Measurements from ENCODE around the gene SLFN14. TPM values are rescaled to one million over a fixed set of nuclear protein-coding genes. Genes with fewer than 3 reads are reported as not detected.
"Not testable (repeated sequence)": the region's sequence is repeated elsewhere in the genome, so short reads cannot be mapped to it uniquely, and the experiment has no call there.

Gene SLFN14
- total RNA-seq, 3 donors from 2014 or later = not detected

GRCh38 chr17:35519906-35520442, 40.6 kb downstream of the SLFN14 start:
- no peak overlapping the region for H3K4me3 ChIP-seq
- intact Hi-C loops (cut with DNase I; ENCODE audit: low total_unique reads) = no loop called here
- TF ChIP-seq POLR2AphosphoS5 (IDR thresholded peaks at IDR 0.05) = no peak
- no peak for TF ChIP-seq POLR2A (IDR thresholded peaks at IDR 0.05)
- no peak for TF ChIP-seq CTCF (IDR thresholded peaks at IDR 0.05)
- no peak overlapping the region for H3K27ac ChIP-seq
- no peaks in the 10 kb centered on the region for H3K9me3 ChIP-seq
- H3K36me3 ChIP-seq = no peaks in the 10 kb centered on the region
- H3K4me1 ChIP-seq = no peaks in the 10 kb centered on the region
- DNase-seq (ENCODE audit: low spot score in 2 of 2) = no peak
- peaks cover 0 to 7% of the 10 kb centered on the region in 2 donors for H3K27me3 ChIP-seq

GRCh38 chr17:35519439-35519838, 41.2 kb downstream of the SLFN14 start:
- H3K27ac ChIP-seq = no peak overlapping the region
- H3K9me3 ChIP-seq = no peaks in the 10 kb centered on the region
- H3K4me3 ChIP-seq = no peak overlapping the region
- peaks cover 0 to 7% of the 10 kb centered on the region in 2 donors for H3K27me3 ChIP-seq
- intact Hi-C loops (cut with DNase I; ENCODE audit: low total_unique reads) = no loop called here
- no peaks in the 10 kb centered on the region for H3K4me1 ChIP-seq
- TF ChIP-seq CTCF (IDR thresholded peaks at IDR 0.05) (no peak), POLR2AphosphoS5 (IDR thresholded peaks at IDR 0.05) (no peak), POLR2A (IDR thresholded peaks at IDR 0.05) (no peak)
- DNase-seq (ENCODE audit: low spot score in 2 of 2) = no peak
- H3K36me3 ChIP-seq = no peaks in the 10 kb centered on the region

- H3K27ac ChIP-seq; H3K9me3 ChIP-seq; H3K4me3 ChIP-seq; DNase-seq (ENCODE audit: low spot score in 2 of 2); intact Hi-C loops (cut with DNase I; ENCODE audit: low total_unique reads); H3K36me3 ChIP-seq; H3K4me1 ChIP-seq; H3K27me3 ChIP-seq: not testable (repeated sequence)
These were observed 42.2 kb downstream of the SLFN14 start for GRCh38 chr17:35518431-35518830.

GRCh38 chr17:35515027-35515426, 45.6 kb downstream of the SLFN14 start:
- H3K4me1 ChIP-seq = no peaks in the 10 kb centered on the region
- H3K27me3 ChIP-seq = peaks cover 0 to 7% of the 10 kb centered on the region in 2 donors
- intact Hi-C loops (cut with DNase I; ENCODE audit: low total_unique reads) = no loop called here
- no peak overlapping the region for H3K27ac ChIP-seq
- no peaks in the 10 kb centered on the region for H3K36me3 ChIP-seq
- DNase-seq (ENCODE audit: low spot score in 2 of 2) = no peak
- no peak overlapping the region for H3K4me3 ChIP-seq
- no peaks in the 10 kb centered on the region for H3K9me3 ChIP-seq
- TF ChIP-seq POLR2A (IDR thresholded peaks at IDR 0.05) = no peak
- no peak for TF ChIP-seq POLR2AphosphoS5 (IDR thresholded peaks at IDR 0.05)
- no peak for TF ChIP-seq CTCF (IDR thresholded peaks at IDR 0.05)

- no peaks in the 10 kb centered on the region for H3K36me3 ChIP-seq
- H3K27me3 ChIP-seq = peaks cover 0 to 7% of the 10 kb centered on the region in 2 donors
- no peaks in the 10 kb centered on the region for H3K9me3 ChIP-seq
- no peaks in the 10 kb centered on the region for H3K4me1 ChIP-seq
- no peak overlapping the region for H3K27ac ChIP-seq
- TF ChIP-seq POLR2AphosphoS5 (IDR thresholded peaks at IDR 0.05) = no peak
- TF ChIP-seq CTCF (IDR thresholded peaks at IDR 0.05) = no peak
- no peak for TF ChIP-seq POLR2A (IDR thresholded peaks at IDR 0.05)
- intact Hi-C loops (cut with DNase I; ENCODE audit: low total_unique reads) = no loop called here
- no peak for DNase-seq (ENCODE audit: low spot score in 2 of 2)
- no peak overlapping the region for H3K4me3 ChIP-seq
These were observed 46.1 kb downstream of the SLFN14 start for GRCh38 chr17:35514564-35514963.

Other genes with a start within 250 kb of the SLFN14 start
- 10 to 100 TPM; 26.9 to 57.1 (median 40.0) TPM for gene SLFN11, start 187.2 kb downstream of the SLFN14 start, total RNA-seq
- gene SLFN12, start 128.3 kb downstream of the SLFN14 start, total RNA-seq = 10 to 100 TPM in 2 of 3 donors, 1 to 10 TPM in 1; 6.4 to 12.4 (median 11.5) TPM
- 10 to 100 TPM in 2 of 3 donors, 1 to 10 TPM in 1; 3.7 to 33.7 (median 26.5) TPM for gene SLFN13, start 112.1 kb downstream of the SLFN14 start, total RNA-seq
- gene SLFN12L, start 23.1 kb downstream of the SLFN14 start, total RNA-seq = 1 to 10 TPM; 2.9 to 3.5 (median 3.3) TPM
- 1 to 10 TPM; 5.1 to 10.0 (median 8.2) TPM for gene PEX12, start 17.8 kb upstream of the SLFN14 start, total RNA-seq
- gene AP2B1, start 26.5 kb upstream of the SLFN14 start, total RNA-seq = 10 to 100 TPM; 78.4 to 91.9 (median 88.5) TPM
- 10 to 100 TPM in 2 of 3 donors, 1 to 10 TPM in 1; 5.9 to 27.8 (median 11.1) TPM for gene RASL10B, start 170.8 kb upstream of the SLFN14 start, total RNA-seq
- gene GAS2L2, start 192.4 kb upstream of the SLFN14 start, total RNA-seq = under 1 TPM; 0.29 to 0.33 (median 0.32) TPM
- gene C17orf50, start 200.1 kb upstream of the SLFN14 start, total RNA-seq = not detected
- 10 to 100 TPM in 2 of 3 donors, 1 to 10 TPM in 1; 5.6 to 25.6 (median 12.3) TPM for gene MMP28, start 234.8 kb upstream of the SLFN14 start, total RNA-seq
- gene TAF15, start 248.7 kb upstream of the SLFN14 start, total RNA-seq = 10 to 100 TPM; 65.5 to 76.8 (median 72.8) TPM

All from breast epithelium (tissue), 4 donors.